Cerebellar nuclear complex (tissue), 1 donor: Measurements from ENCODE around the gene SPNS1.
"Not testable (repeated sequence)": the region's sequence is repeated elsewhere in the genome, so short reads cannot be mapped to it uniquely, and the experiment has no call there.

Experiments used
- DNase-seq, 2 experiments: peaks; one replicate each; lab custom pipeline; 2025; lab: John Stamatoyannopoulos, UW

SPNS1 gene

GRCh38 chr16:28951410-28951943 is 23.1 kb upstream of the SPNS1 start:
- DNase-seq: no peak

GRCh38 chr16:28958216-28958615 is 16.4 kb upstream of the SPNS1 start:
- no peak for DNase-seq

GRCh38 chr16:28958836-28959235 is 15.7 kb upstream of the SPNS1 start:
- no peak for DNase-seq

- DNase-seq: no peak
Observed at GRCh38 chr16:28964072-28964471, 10.5 kb upstream of the SPNS1 start.

GRCh38 chr16:28964496-28964895 is 10.1 kb upstream of the SPNS1 start:
- no peak for DNase-seq

- DNase-seq: no peak
Observed at GRCh38 chr16:28967156-28967555, 7.4 kb upstream of the SPNS1 start.

- DNase-seq: not testable (repeated sequence)
Observed at GRCh38 chr16:28969696-28970095, 4.9 kb upstream of the SPNS1 start.

GRCh38 chr16:28974007-28974436 is 556 bp upstream of the SPNS1 start:
- DNase-seq: no peak

GRCh38 chr16:28975158-28975599 is 601 bp downstream of the SPNS1 start:
- no peak for DNase-seq

GRCh38 chr16:28977703-28978662 is 3.4 kb downstream of the SPNS1 start:
- no peak for DNase-seq

GRCh38 chr16:28980330-28980729 is 5.8 kb downstream of the SPNS1 start:
- not testable (repeated sequence) for DNase-seq

- no peak for DNase-seq
Observed at GRCh38 chr16:28980929-28981328, 6.4 kb downstream of the SPNS1 start.

GRCh38 chr16:28981517-28981916 is 6.9 kb downstream of the SPNS1 start:
- DNase-seq: no peak

GRCh38 chr16:28982418-28982817 is 7.8 kb downstream of the SPNS1 start:
- no peak for DNase-seq

GRCh38 chr16:28982949-28983348 is 8.4 kb downstream of the SPNS1 start:
- no peak for DNase-seq

- DNase-seq: no peak
Observed at GRCh38 chr16:28983644-28984043, 9.1 kb downstream of the SPNS1 start.

- DNase-seq: no peak
Observed at GRCh38 chr16:28984091-28984490, 9.5 kb downstream of the SPNS1 start.

- no peak for DNase-seq
Observed at GRCh38 chr16:28984619-28985135, 10.1 kb downstream of the SPNS1 start, which contains the start of gene LAT. Gene LAT, plus strand, starts transcription at chr16:28985052. Its CDS starts 366 bp downstream, at chr16:28985418.

- no peak for DNase-seq
Observed at GRCh38 chr16:28985211-28986041, 10.8 kb downstream of the SPNS1 start.

GRCh38 chr16:28986046-28986445 is 11.5 kb downstream of the SPNS1 start:
- DNase-seq: no peak

GRCh38 chr16:28986492-28986891 is 11.9 kb downstream of the SPNS1 start:
- DNase-seq: no peak
